ENCODE measurements around the gene CLCNKB.

CLCNKB gene

GRCh38 chr1:16072616-16073484 lies 29.3 kb downstream of the CLCNKB start:
- H3K4me1 ChIP-seq (ENCODE audit: insufficient read depth, low read length) = peaks cover 22% of the 10 kb centered on the region
- no peak overlapping the region for H3K4me3 ChIP-seq (ENCODE audit: low read depth in 1 of 2, low read length in 2 of 2)
- no peak overlapping the region for H3K27ac ChIP-seq (ENCODE audit: low read depth, low read length)
- no peaks in the 10 kb centered on the region for H3K9me3 ChIP-seq (ENCODE audit: low read length)
- H3K36me3 ChIP-seq (ENCODE audit: insufficient read depth, low read length) = no peaks in the 10 kb centered on the region
- H3K9ac ChIP-seq (ENCODE audit: low read length) = no peak overlapping the region
- no peaks in the 10 kb centered on the region for H3K27me3 ChIP-seq (ENCODE audit: control insufficient read depth in 1 of 2, insufficient read depth in 2 of 2, low read length in 2 of 2)

DNA sequence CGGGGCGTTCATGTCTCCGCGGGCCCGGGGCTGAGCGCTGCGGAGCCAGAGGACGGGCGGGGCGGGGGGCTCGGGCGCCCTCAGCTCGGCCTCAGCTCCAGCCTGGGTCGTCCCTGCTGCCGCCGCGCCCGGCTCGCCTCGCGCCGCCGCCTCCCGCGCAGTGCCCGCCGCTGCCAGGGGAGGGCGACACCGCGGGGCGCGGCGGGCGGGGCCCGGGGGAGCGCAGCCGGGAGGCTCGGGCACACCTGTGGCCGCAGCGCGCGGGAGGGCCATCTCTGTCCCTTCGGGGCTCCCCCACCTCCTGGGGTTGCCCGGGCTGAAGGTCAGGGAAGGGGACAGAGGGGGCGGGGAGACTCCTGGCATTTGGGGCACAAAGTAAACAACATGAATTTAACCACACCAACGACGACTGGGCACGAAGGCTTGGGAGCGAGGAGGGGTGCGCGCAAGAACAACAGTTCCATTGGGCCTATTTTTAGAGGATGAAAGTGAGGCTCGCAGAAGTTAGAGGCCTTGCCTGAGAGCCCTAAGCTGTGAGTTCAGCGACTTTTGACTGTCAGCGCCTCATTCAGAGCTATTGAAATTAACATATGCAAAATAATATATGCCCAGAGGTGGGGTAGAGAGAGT lies 30.0 kb downstream of the CLCNKB start, which contains the start of gene FAM131C:
Gene FAM131C (minus strand): TSS at position 162 of the 630 bp plus-strand sequence. CDS start 209 bp downstream, outside the sequence.
- no peaks in the 10 kb centered on the region for H3K27me3 ChIP-seq (ENCODE audit: control insufficient read depth in 1 of 2, insufficient read depth in 2 of 2, low read length in 2 of 2)
- H3K9ac ChIP-seq (ENCODE audit: low read length) = no peak within 1 kb of the TSS
- H3K36me3 ChIP-seq (ENCODE audit: insufficient read depth, low read length) = no peaks in the 10 kb centered on the region
- peaks cover 16% of the 10 kb centered on the region for H3K4me1 ChIP-seq (ENCODE audit: insufficient read depth, low read length)
- H3K27ac ChIP-seq (ENCODE audit: low read depth, low read length) = no peak within 1 kb of the TSS
- H3K9me3 ChIP-seq (ENCODE audit: low read length) = no peaks in the 10 kb centered on the region
- no peak within 1 kb of the TSS for H3K4me3 ChIP-seq (ENCODE audit: low read depth in 1 of 2, low read length in 2 of 2)

DNA sequence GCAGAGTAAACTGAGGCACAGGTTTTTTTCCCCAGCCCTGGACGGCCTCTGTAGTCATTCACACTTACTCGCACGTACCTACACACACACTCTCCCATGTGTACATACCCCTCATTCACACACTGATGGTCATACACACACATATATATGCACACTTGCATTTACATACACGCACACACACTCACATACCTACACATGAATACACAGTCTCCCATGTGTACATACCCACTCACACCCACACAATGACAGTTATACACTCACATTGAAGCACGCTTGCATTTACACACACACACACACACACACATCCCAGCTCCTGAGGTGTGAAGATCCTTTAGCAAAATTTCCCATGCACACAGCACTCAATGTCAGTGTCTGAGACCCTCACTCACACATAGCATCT lies 30.6 kb downstream of the CLCNKB start:
- no peaks in the 10 kb centered on the region for H3K9me3 ChIP-seq (ENCODE audit: low read length)
- peaks cover 19% of the 10 kb centered on the region for H3K4me1 ChIP-seq (ENCODE audit: insufficient read depth, low read length)
- H3K4me3 ChIP-seq (ENCODE audit: low read depth in 1 of 2, low read length in 2 of 2) = no peak overlapping the region
- H3K36me3 ChIP-seq (ENCODE audit: insufficient read depth, low read length) = no peaks in the 10 kb centered on the region
- H3K27ac ChIP-seq (ENCODE audit: low read depth, low read length) = no peak overlapping the region
- no peak overlapping the region for H3K9ac ChIP-seq (ENCODE audit: low read length)
- no peaks in the 10 kb centered on the region for H3K27me3 ChIP-seq (ENCODE audit: control insufficient read depth in 1 of 2, insufficient read depth in 2 of 2, low read length in 2 of 2)

DNA sequence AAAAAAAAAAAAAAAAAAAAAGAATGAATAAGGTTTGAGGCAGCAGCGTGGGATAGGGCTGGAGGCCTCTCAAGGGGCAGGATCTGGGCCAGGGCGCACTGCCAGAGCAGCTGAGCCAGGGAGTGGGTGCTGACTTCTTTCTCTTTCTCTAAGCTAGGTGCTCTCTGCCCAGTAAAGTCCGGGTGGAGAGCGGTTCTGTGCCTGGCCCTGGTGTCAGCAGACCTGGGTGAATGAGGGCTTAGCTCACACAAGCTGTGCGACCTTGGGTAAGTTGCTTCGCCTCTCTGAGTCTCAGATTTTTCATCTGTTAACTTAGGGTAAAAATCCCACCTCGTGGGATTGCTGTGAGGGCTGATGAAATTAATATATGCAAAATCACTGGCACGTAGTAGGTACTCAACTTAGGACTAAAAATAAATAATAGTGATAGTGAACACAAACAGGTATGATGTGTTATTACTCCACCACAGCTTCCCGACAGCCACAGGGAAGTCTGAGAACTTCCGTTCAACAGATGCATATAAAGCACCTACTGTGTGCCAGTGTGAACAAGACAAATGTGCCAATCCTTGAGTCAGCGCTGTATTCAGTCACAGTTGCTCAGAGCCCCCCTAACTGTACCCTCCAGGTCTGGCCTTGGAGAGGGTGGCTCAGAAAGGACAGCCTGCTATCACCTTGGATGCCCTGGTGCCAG lies 31.9 kb downstream of the CLCNKB start:
- Histone ChIP-seq H3K9me3 (ENCODE audit: low read length) (no peaks in the 10 kb centered on the region), H3K27ac (ENCODE audit: low read depth, low read length) (no peak overlapping the region), H3K4me3 (ENCODE audit: low read depth in 1 of 2, low read length in 2 of 2) (no peak overlapping the region), H3K9ac (ENCODE audit: low read length) (no peak overlapping the region), H3K4me1 (ENCODE audit: insufficient read depth, low read length) (peaks cover 21% of the 10 kb centered on the region), H3K36me3 (ENCODE audit: insufficient read depth, low read length) (no peaks in the 10 kb centered on the region), H3K27me3 (ENCODE audit: control insufficient read depth in 1 of 2, insufficient read depth in 2 of 2, low read length in 2 of 2) (no peaks in the 10 kb centered on the region)

GRCh38 chr1:16076031-16076864 lies 32.7 kb downstream of the CLCNKB start:
- no peak overlapping the region for H3K9ac ChIP-seq (ENCODE audit: low read length)
- H3K27me3 ChIP-seq (ENCODE audit: control insufficient read depth in 1 of 2, insufficient read depth in 2 of 2, low read length in 2 of 2) = no peaks in the 10 kb centered on the region
- H3K36me3 ChIP-seq (ENCODE audit: insufficient read depth, low read length) = no peaks in the 10 kb centered on the region
- H3K4me3 ChIP-seq (ENCODE audit: low read depth in 1 of 2, low read length in 2 of 2) = no peak overlapping the region
- peaks cover 21% of the 10 kb centered on the region for H3K4me1 ChIP-seq (ENCODE audit: insufficient read depth, low read length)
- H3K27ac ChIP-seq (ENCODE audit: low read depth, low read length) = no peak overlapping the region
- no peaks in the 10 kb centered on the region for H3K9me3 ChIP-seq (ENCODE audit: low read length)

- Histone ChIP-seq H3K9ac (ENCODE audit: low read length) (no peak overlapping the region), H3K27me3 (ENCODE audit: control insufficient read depth in 1 of 2, insufficient read depth in 2 of 2, low read length in 2 of 2) (no peaks in the 10 kb centered on the region)
Measured at GRCh38 chr1:16076865-16077238, 33.3 kb downstream of the CLCNKB start.

GRCh38 chr1:16077406-16078245 lies 34.0 kb downstream of the CLCNKB start:
- H3K27ac ChIP-seq (ENCODE audit: low read depth, low read length) = no peak overlapping the region
- peaks cover 21% of the 10 kb centered on the region for H3K4me1 ChIP-seq (ENCODE audit: insufficient read depth, low read length)
- no peaks in the 10 kb centered on the region for H3K9me3 ChIP-seq (ENCODE audit: low read length)
- H3K36me3 ChIP-seq (ENCODE audit: insufficient read depth, low read length) = no peaks in the 10 kb centered on the region
- H3K9ac ChIP-seq (ENCODE audit: low read length) = no peak overlapping the region
- no peak overlapping the region for H3K4me3 ChIP-seq (ENCODE audit: low read depth in 1 of 2, low read length in 2 of 2)
- no peaks in the 10 kb centered on the region for H3K27me3 ChIP-seq (ENCODE audit: control insufficient read depth in 1 of 2, insufficient read depth in 2 of 2, low read length in 2 of 2)

More at GRCh38 chr1:16076865-16077238, 33.3 kb downstream of the CLCNKB start:
- Histone ChIP-seq H3K4me3 (ENCODE audit: low read depth in 1 of 2, low read length in 2 of 2) (no peak overlapping the region), H3K4me1 (ENCODE audit: insufficient read depth, low read length) (peaks cover 21% of the 10 kb centered on the region), H3K27ac (ENCODE audit: low read depth, low read length) (no peak overlapping the region), H3K9me3 (ENCODE audit: low read length) (no peaks in the 10 kb centered on the region), H3K36me3 (ENCODE audit: insufficient read depth, low read length) (no peaks in the 10 kb centered on the region)

DNA sequence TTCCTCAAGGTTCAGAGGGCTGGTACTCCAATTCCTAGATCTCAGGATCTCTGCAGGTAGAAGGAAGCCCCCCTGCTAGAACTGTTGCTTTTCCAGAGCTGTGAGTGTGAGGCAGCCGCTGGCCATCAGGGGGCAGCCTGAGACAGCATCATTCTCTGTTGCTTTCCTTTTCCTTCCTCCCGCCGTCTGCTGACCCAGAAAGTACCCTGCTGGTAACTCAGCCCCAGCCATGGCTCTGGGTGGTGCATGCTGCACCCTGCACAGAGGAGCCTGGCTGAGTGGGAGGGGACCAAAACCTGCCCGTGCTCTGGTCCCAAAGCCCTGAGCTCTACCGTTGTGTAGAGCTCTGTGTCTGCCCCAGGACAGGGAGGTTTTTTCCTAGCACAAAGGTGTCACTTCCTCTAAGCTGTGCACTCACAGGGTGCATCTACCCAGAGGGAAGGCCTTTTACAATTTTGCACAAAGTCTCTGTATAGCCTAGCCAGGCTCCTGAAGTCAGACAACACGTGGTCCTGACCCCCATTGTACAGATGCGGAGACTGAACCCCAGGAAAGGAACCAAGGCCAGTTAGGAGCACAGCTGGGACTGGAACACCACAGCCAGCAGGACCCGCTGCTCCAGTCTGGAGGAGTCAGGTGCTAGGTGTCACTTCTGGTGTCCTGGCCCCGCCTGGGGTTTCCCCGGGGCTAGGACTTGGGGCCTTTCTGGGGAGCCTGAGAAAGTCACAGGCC lies 35.5 kb downstream of the CLCNKB start:
- peak overlapping the region in 1 of 2 donors; percentile 22 for H3K4me3 ChIP-seq (ENCODE audit: low read depth in 1 of 2, low read length in 2 of 2)
- peaks cover 15% of the 10 kb centered on the region for H3K4me1 ChIP-seq (ENCODE audit: insufficient read depth, low read length)
- H3K27me3 ChIP-seq (ENCODE audit: control insufficient read depth in 1 of 2, insufficient read depth in 2 of 2, low read length in 2 of 2) = no peaks in the 10 kb centered on the region
- no peaks in the 10 kb centered on the region for H3K9me3 ChIP-seq (ENCODE audit: low read length)
- H3K9ac ChIP-seq (ENCODE audit: low read length) = no peak overlapping the region
- H3K27ac ChIP-seq (ENCODE audit: low read depth, low read length) = no peak overlapping the region
- H3K36me3 ChIP-seq (ENCODE audit: insufficient read depth, low read length) = no peaks in the 10 kb centered on the region

DNA sequence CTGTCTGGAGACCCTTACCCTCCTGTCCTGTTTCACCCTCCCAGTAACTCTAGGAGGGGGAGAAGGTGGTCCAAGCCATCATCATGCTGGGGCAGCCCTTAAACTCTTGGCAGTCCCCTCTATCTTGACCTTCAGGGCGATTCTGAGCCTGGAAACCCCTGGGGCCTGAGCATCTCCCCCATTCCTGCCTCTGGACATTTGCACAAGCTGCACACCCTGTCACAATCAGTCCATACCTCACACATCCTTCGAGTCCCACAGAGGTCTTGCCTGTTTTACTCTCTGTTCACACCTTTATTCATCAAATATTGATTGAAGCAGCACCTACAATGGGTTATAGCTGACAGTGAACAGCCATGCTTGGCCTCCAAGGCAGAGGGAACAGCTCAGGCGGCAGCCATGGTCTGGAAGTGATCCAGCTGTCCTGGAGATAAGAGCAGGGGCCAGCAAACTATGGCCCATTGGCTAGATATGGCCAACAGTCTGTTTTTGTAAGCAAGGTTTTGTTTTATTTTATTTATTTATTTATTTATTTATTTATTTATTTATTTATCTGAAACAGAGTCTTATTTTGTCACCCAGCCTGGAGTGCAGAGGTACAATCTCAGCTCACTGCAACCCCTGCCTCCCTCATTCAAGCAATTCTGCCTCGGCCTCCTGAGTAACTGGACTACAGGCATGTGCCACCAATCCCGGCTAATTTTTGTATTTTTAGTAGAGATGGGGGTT lies 37.0 kb downstream of the CLCNKB start:
- H3K9ac ChIP-seq (ENCODE audit: low read length) = no peak overlapping the region
- H3K4me3 ChIP-seq (ENCODE audit: low read depth in 1 of 2, low read length in 2 of 2) = no peak overlapping the region
- H3K9me3 ChIP-seq (ENCODE audit: low read length) = no peaks in the 10 kb centered on the region
- no peaks in the 10 kb centered on the region for H3K36me3 ChIP-seq (ENCODE audit: insufficient read depth, low read length)
- no peak overlapping the region for H3K27ac ChIP-seq (ENCODE audit: low read depth, low read length)
- H3K4me1 ChIP-seq (ENCODE audit: insufficient read depth, low read length) = peaks cover 7% of the 10 kb centered on the region
- H3K27me3 ChIP-seq (ENCODE audit: control insufficient read depth in 1 of 2, insufficient read depth in 2 of 2, low read length in 2 of 2) = no peaks in the 10 kb centered on the region

Measured in muscle layer of colon (tissue), 2 donors.